Karpas-422 (cell line): Measurements from ENCODE around the gene ZNF580. TPM values are rescaled to one million over a fixed set of nuclear protein-coding genes. Genes with fewer than 3 reads are reported as not detected.

Experiments
- DNase-seq: peaks from one replicate; pipeline ENCODE4 v3.0.0-alpha.2; 2015
- H2AFZ ChIP-seq: fragments of 200-600 bp; sonication (generic); 2 replicates; pipeline ENCODE4 v1.6.1; 2014; ENCODE audit warnings: antibody characterized with exemption, low read length, mixed read lengths
- H3K27ac ChIP-seq: fragments of 200-600 bp; sonication (generic); 2 replicates; pipeline ENCODE4 v1.5.1; 2014; ENCODE audit warnings: mild to moderate bottlenecking, low read length, moderate library complexity
- H3K27me3 ChIP-seq: fragments of 200-600 bp; sonication (generic); 2 replicates; pipeline ENCODE4 v1.6.1; 2014; ENCODE audit warnings: low read length, mixed read lengths
- H3K36me3 ChIP-seq: fragments of 200-600 bp; sonication (generic); 2 replicates; pipeline ENCODE4 v1.6.1; 2014; ENCODE audit warnings: low read length, mixed read lengths; ENCODE audit not compliant: insufficient read depth
- H3K4me1 ChIP-seq: fragments of 200-600 bp; sonication (generic); 2 replicates; pipeline ENCODE4 v1.6.1; 2014; ENCODE audit warnings: mild to moderate bottlenecking, low read length, mixed read lengths
- H3K4me2 ChIP-seq: fragments of 200-600 bp; sonication (generic); 2 replicates; pipeline ENCODE4 v1.6.1; 2014; ENCODE audit warnings: low read length, low read depth, mild to moderate bottlenecking; ENCODE audit not compliant: poor library complexity, severe bottlenecking
- H3K4me3 ChIP-seq: fragments of 200-600 bp; sonication (generic); 2 replicates; pipeline ENCODE4 v1.5.1; 2014; ENCODE audit warnings: mild to moderate bottlenecking, antibody characterized with exemption, low read length, mixed read lengths
- H3K79me2 ChIP-seq: fragments of 200-600 bp; sonication (generic); 2 replicates; pipeline ENCODE4 v1.6.1; 2014; ENCODE audit warnings: mild to moderate bottlenecking, low read length, mixed read lengths
- H3K9ac ChIP-seq: fragments of 200-600 bp; sonication (generic); 2 replicates; pipeline ENCODE4 v1.6.0; 2014; ENCODE audit warnings: low read length
- H3K9me2 ChIP-seq: fragments of 200-600 bp; sonication (generic), shearing (Covaris generic); replicated peaks from 2 replicates; pipeline ENCODE4 v1.6.0; 2014; ENCODE audit warnings: mild to moderate bottlenecking, low read length, moderate library complexity; ENCODE audit not compliant: insufficient read depth
- H3K9me3 ChIP-seq: fragments of 300-700, 200-600 bp; sonication (generic); 2 replicates; pipeline ENCODE4 v1.6.1; 2014; ENCODE audit warnings: low read length, mixed read lengths
- H4K20me1 ChIP-seq: fragments of 200-600 bp; sonication (generic); 2 replicates; pipeline ENCODE4 v1.6.1; 2014; ENCODE audit warnings: mild to moderate bottlenecking, antibody characterized with exemption, low read length, low read depth; ENCODE audit not compliant: insufficient read depth
- total RNA-seq: library from RNA; depleted of rRNA; stranded (reverse); fragments of >200 nt; shearing (Covaris generic); gene quantifications from 2 replicates; pipeline ENCODE4 v1.2.3, GENCODE V29; 2014; ENCODE audit warnings: low replicate concordance

ZNF580 gene
- total RNA-seq, 1 experiment from 2014 or later = 47.5 TPM

DNA sequence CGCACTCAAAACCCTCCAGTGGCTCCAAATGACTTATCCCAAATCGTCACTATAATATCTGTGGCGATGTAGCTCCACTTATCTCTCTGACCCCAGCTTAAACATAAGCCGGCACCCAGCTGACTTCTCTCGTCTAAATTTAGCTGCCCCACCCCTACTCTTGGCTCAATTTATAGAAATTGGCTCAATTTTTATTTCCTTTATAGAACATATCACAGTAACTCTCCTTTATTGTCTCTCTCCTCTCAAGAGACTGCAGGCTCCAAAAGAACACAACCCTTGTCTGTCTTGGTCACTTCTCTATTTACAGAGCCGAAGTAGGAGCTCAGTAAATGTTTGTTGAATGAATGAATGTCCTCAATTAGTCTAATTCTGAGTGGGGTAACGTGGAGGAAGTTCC lies 17.2 kb upstream of the ZNF580 start:
- no peak overlapping the region for H3K9ac ChIP-seq
- no peaks in the 10 kb centered on the region for H3K9me3 ChIP-seq
- no peak overlapping the region for H3K27ac ChIP-seq
- H3K36me3 ChIP-seq = peaks cover 3% of the 10 kb centered on the region; the same call in 1 of the 2 replicates
- no peaks in the 10 kb centered on the region for H4K20me1 ChIP-seq
- DNase-seq = no peak
- H2AFZ ChIP-seq = no peak overlapping the region
- H3K79me2 ChIP-seq = no peaks in the 10 kb centered on the region
- H3K27me3 ChIP-seq = no peaks in the 10 kb centered on the region
- peaks cover 20% of the 10 kb centered on the region for H3K4me1 ChIP-seq
- H3K9me2 ChIP-seq = no peaks in the 10 kb centered on the region
- H3K4me2 ChIP-seq = no peak overlapping the region
- peak overlapping the region; percentile 31; the same call in 1 of the 2 replicates for H3K4me3 ChIP-seq

DNA sequence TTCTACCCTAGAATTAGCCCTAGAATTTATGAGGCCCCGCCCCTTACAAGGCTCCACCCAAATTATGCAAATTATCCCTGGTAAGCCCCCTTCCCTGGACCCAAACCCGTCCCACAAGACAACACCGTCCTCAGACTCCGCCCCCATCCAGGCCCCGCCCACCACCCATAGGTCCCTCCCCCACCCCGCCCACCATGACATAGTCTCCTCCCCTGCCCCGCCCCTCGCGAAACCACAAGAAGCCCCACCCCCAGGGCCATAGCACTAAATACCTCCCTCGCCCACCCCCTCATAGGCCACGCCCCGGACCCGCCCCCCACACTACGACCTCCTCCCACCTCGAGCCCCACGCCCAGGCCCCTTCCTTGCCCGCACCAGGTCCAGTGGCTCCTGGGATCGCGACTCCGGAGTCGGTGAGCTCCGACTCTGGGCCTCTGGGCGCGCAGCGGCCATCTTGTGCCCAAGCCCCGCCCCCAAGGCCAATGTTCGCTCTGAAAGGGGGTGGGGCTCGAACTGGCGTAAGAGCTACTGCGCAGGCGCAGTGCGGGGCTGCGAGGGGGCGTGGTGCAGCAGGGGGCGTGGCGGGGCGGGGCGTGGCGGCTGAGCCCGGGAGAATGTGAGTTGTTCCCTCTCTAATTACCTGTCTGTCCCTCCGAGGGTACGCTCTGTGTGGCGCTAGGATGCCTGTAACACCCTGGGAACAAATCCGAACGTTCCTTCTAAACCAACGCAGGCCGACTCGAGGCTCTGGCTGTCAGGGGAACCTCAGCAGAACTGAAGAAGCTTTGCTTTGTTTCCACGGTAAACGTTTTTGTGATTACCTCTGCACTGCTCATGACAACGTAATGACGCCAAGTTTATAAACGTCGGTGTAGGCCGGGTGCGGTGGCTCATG lies 16.4 kb upstream of the ZNF580 start, which contains the start of gene ZNF784:
TSS of gene ZNF784 (minus strand) at position 458 of the 895 bp plus-strand sequence. CDS start at position 453, 5 bp downstream.
- H3K4me1 ChIP-seq = peaks cover 19% of the 10 kb centered on the region

DNA sequence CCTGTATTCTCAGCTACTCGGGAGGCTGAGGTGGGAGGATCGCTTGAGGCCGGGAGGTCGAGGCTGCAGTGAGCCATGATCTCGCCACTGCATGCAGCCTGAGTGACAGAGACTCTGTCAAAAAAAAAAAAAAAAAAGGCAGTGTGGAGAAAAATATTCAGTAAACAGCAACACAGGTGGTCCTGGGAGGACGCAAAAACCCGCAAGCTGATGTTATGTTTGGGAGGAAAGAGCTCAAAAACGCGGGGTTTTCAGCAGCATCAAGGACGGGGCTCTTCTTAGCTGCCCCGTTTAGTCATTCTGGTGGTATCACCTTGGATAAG lies 15.8 kb upstream of the ZNF580 start:
- H3K4me1 ChIP-seq = peaks cover 13% of the 10 kb centered on the region
- no peak for DNase-seq
- H3K4me3 ChIP-seq = peak overlapping the region; percentile 71
- no peaks in the 10 kb centered on the region for H3K79me2 ChIP-seq
- no peaks in the 10 kb centered on the region for H3K9me2 ChIP-seq
- no peaks in the 10 kb centered on the region for H3K9me3 ChIP-seq
- peak overlapping the region; percentile 93 for H2AFZ ChIP-seq
- H3K27me3 ChIP-seq = no peaks in the 10 kb centered on the region
- H4K20me1 ChIP-seq = no peaks in the 10 kb centered on the region
- no peaks in the 10 kb centered on the region for H3K36me3 ChIP-seq
- H3K9ac ChIP-seq = peak overlapping the region; percentile 80
- peak overlapping the region; percentile 75 for H3K4me2 ChIP-seq
- no peak overlapping the region for H3K27ac ChIP-seq

More for the DNA sequence above, 16.4 kb upstream of the ZNF580 start, which contains the start of gene ZNF784:
- no peaks in the 10 kb centered on the region for H3K9me2 ChIP-seq
- H2AFZ ChIP-seq = peak within 1 kb of the TSS; percentile 93
- peak within 1 kb of the TSS; percentile 80 for H3K9ac ChIP-seq
- H3K4me3 ChIP-seq = peak within 1 kb of the TSS; percentile 71
- no peaks in the 10 kb centered on the region for H3K27me3 ChIP-seq
- H3K79me2 ChIP-seq = no peaks in the 10 kb centered on the region
- peak; percentile 99 for DNase-seq
- no peaks in the 10 kb centered on the region for H4K20me1 ChIP-seq
- H3K4me2 ChIP-seq = peak within 1 kb of the TSS; percentile 75
- peaks cover 3% of the 10 kb centered on the region; the same call in 1 of the 2 replicates for H3K36me3 ChIP-seq
- H3K9me3 ChIP-seq = no peaks in the 10 kb centered on the region
- H3K27ac ChIP-seq = peak within 1 kb of the TSS; percentile 73

DNA sequence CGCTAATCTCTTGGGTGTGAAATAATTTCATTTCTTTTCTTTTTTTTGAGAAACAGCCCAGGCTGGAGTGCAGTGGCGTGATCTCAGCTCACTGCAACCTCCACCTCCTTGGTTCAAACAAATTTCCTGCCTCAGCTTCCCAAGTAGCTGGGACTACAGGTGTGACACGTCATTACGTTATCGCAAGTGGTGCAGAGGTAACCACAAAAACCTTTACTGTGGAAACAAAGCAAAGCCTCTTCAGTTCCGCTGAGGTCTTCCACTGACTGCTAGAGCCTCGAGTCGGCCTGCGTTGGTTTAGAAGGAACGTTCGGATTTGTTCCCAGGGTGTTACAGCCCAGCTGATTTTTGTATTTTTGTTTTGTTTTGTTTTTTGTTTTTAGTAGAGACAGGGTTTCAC lies 14.5 kb upstream of the ZNF580 start:
- no peaks in the 10 kb centered on the region for H3K36me3 ChIP-seq
- H3K9ac ChIP-seq = no peak overlapping the region
- no peak overlapping the region for H3K4me2 ChIP-seq
- no peak overlapping the region for H3K27ac ChIP-seq
- H3K27me3 ChIP-seq = no peaks in the 10 kb centered on the region
- no peaks in the 10 kb centered on the region for H3K79me2 ChIP-seq
- no peaks in the 10 kb centered on the region for H3K9me2 ChIP-seq
- no peak overlapping the region for H2AFZ ChIP-seq
- H3K4me3 ChIP-seq = no peak overlapping the region
- H3K4me1 ChIP-seq = peaks cover 7% of the 10 kb centered on the region
- no peaks in the 10 kb centered on the region for H3K9me3 ChIP-seq
- no peak for DNase-seq
- no peaks in the 10 kb centered on the region for H4K20me1 ChIP-seq

DNA sequence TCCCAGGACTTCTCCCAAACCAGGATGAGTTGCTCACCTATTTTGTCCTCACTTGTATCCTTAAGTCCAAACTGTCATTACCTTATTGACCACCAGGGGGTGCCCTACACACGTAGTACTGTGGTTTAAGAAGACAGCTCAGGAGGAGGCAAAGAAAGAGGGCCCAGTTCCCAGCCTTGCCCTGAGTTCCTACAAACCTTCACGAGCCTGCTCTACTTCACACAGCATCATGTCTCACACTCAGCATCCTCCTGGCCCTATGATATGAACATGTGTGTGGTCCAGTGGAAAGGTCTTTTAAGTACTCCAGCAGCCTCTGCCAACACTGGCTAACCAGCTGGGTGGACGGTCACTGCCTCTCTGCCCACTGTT lies 8.4 kb upstream of the ZNF580 start:
- H3K4me3 ChIP-seq = no peak overlapping the region
- H3K27me3 ChIP-seq = no peaks in the 10 kb centered on the region
- no peak overlapping the region for H3K27ac ChIP-seq
- peak; percentile 99 for DNase-seq
- H3K4me2 ChIP-seq = peak overlapping the region; percentile 49
- peak overlapping the region; percentile 44; the same call in 1 of the 2 replicates for H2AFZ ChIP-seq
- no peaks in the 10 kb centered on the region for H3K36me3 ChIP-seq
- no peaks in the 10 kb centered on the region; the same call in 1 of the 2 replicates for H4K20me1 ChIP-seq
- H3K4me1 ChIP-seq = peaks cover 30% of the 10 kb centered on the region
- peaks cover 32% of the 10 kb centered on the region for H3K79me2 ChIP-seq
- no peaks in the 10 kb centered on the region for H3K9me2 ChIP-seq
- H3K9ac ChIP-seq = no peak overlapping the region
- H3K9me3 ChIP-seq = no peaks in the 10 kb centered on the region

- Histone ChIP-seq H3K4me2 (peak overlapping the region; percentile 96), H3K4me1 (peaks cover 30% of the 10 kb centered on the region), H2AFZ (no peak overlapping the region), H3K27ac (peak overlapping the region; percentile 67), H3K9ac (peak overlapping the region; percentile 99), H3K4me3 (peak overlapping the region; percentile 93), H4K20me1 (no peaks in the 10 kb centered on the region; the same call in 1 of the 2 replicates), H3K9me2 (no peaks in the 10 kb centered on the region), H3K79me2 (peaks cover 43% of the 10 kb centered on the region), H3K36me3 (peaks cover 7% of the 10 kb centered on the region), H3K9me3 (no peaks in the 10 kb centered on the region), H3K27me3 (no peaks in the 10 kb centered on the region)
- DNase-seq = no peak
Measured at GRCh38 chr19:55633861-55634260, 6.9 kb upstream of the ZNF580 start.

DNA sequence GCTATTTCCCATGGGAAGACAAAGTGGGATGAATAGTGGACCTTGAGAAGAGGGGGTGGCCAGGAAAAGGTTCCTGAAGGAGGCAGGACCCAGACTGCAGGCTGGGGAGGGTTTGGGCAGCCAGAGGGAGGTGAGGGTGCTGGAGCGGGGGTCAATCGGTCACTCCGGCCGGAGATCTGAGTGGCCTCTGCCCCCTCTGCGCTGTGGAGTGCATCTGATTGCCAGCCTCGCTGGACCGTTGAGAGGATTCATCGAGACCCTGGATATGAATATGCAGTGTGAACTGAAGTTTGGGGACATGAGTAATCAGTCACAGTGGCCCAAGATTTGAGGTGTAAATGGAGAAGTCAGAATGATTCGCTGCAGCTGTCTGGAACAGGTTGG lies 5.5 kb upstream of the ZNF580 start:
- peaks cover 7% of the 10 kb centered on the region for H3K36me3 ChIP-seq
- no peaks in the 10 kb centered on the region for H3K27me3 ChIP-seq
- H3K9me2 ChIP-seq = no peaks in the 10 kb centered on the region
- peak; percentile 64 for DNase-seq
- H2AFZ ChIP-seq = no peak overlapping the region
- H3K9me3 ChIP-seq = no peaks in the 10 kb centered on the region
- H3K4me3 ChIP-seq = peak overlapping the region; percentile 93
- no peaks in the 10 kb centered on the region; the same call in 1 of the 2 replicates for H4K20me1 ChIP-seq
- H3K27ac ChIP-seq = peak overlapping the region; percentile 67
- H3K9ac ChIP-seq = peak overlapping the region; percentile 99
- peaks cover 43% of the 10 kb centered on the region for H3K79me2 ChIP-seq
- peak overlapping the region; percentile 96 for H3K4me2 ChIP-seq
- peaks cover 43% of the 10 kb centered on the region for H3K4me1 ChIP-seq

GRCh38 chr19:55635856-55636440 lies 4.9 kb upstream of the ZNF580 start:
- H4K20me1 ChIP-seq = no peaks in the 10 kb centered on the region; the same call in 1 of the 2 replicates
- peak overlapping the region; percentile 67; the same call in 1 of the 2 replicates for H3K27ac ChIP-seq
- no peaks in the 10 kb centered on the region for H3K9me2 ChIP-seq
- peak overlapping the region; percentile 96 for H3K4me2 ChIP-seq
- no peak overlapping the region for H2AFZ ChIP-seq
- peaks cover 43% of the 10 kb centered on the region for H3K79me2 ChIP-seq
- H3K9ac ChIP-seq = peak overlapping the region; percentile 99
- DNase-seq = no peak
- H3K9me3 ChIP-seq = no peaks in the 10 kb centered on the region
- H3K4me1 ChIP-seq = peaks cover 47% of the 10 kb centered on the region
- peak overlapping the region; percentile 93 for H3K4me3 ChIP-seq
- no peaks in the 10 kb centered on the region for H3K27me3 ChIP-seq
- peaks cover 7% of the 10 kb centered on the region for H3K36me3 ChIP-seq
